ENCODE measurements around the gene RIF1.
A peak's percentile ranks its signal among the peaks of the same experiment; 100 is the strongest.

Gene RIF1

GRCh38 chr2:151523850-151524249 lies 114.1 kb downstream of the RIF1 start:
- peak; percentile 6 for DNase-seq (ENCODE audit: low spot score)

GRCh38 chr2:151525821-151526373 lies 116.2 kb downstream of the RIF1 start:
- no peak for DNase-seq (ENCODE audit: low spot score)

- no peak for DNase-seq (ENCODE audit: low spot score)
Observed at GRCh38 chr2:151526572-151527090, 116.9 kb downstream of the RIF1 start.
